B cell (primary cell): ENCODE data around the gene C5. TPM values are rescaled to one million over a fixed set of nuclear protein-coding genes. Genes with fewer than 3 reads are reported as not detected.

ENCODE experiments used
- ATAC-seq: fragments of 200-7000 bp; cut with Tn5 transposase; one replicate; pipeline ENCODE4 v1.10.0; 2021; ENCODE audit warnings: low read depth, mild to moderate bottlenecking, moderate number of reproducible peaks, moderate library complexity
- CTCF ChIA-PET: fragments of 350-600 bp; sonication (Branson Sonifier 250); formaldehyde crosslinking; loops from one replicate; lab custom pipeline; 2021; ENCODE audit warnings: antibody characterized with exemption, inconsistent platforms; lab: Charles Lee
- POLR2A ChIA-PET: fragments of 350-600 bp; sonication (Branson Sonifier 250); formaldehyde crosslinking; loops from one replicate; lab custom pipeline; 2021; ENCODE audit warnings: antibody characterized with exemption; lab: Charles Lee
- DNase-seq: peaks from one replicate; pipeline ENCODE4 v3.0.0; 2013
- H2AFZ ChIP-seq: 2 replicates; pipeline ENCODE4 v1.6.1; 2012; ENCODE audit warnings: mild to moderate bottlenecking, low read depth, low read length; ENCODE audit not compliant: insufficient read depth, poor library complexity, severe bottlenecking
- H3K27ac ChIP-seq, 2 donors: 1 replicate in 1 of 2; 2 replicates in 1 of 2; pipeline ENCODE4 v1.5.1; 2012 to 2013; ENCODE audit warnings: low read length in 2 of 2, mild to moderate bottlenecking in 2 of 2, moderate library complexity in 1 of 2
- H3K27me3 ChIP-seq, 4 experiments: fragments of 200-600 bp in 1 of 4; sonication (generic) in 1 of 4; replicated peaks in 1 of 4; 1 replicate in 2 of 4; 2 replicates in 2 of 4; pipeline versions ENCODE4 v1.6.1 to v1.7.0; 2013 to 2016; ENCODE audit warnings: low read length in 3 of 4, mild to moderate bottlenecking in 2 of 4, mixed read lengths in 1 of 4, moderate library complexity in 1 of 4; ENCODE audit not compliant: insufficient read depth in 4 of 4, control insufficient read depth in 3 of 4; ENCODE audit errors: control extremely low read depth in 1 of 4
- H3K36me3 ChIP-seq, 2 experiments: replicated peaks in 1 of 2; 1 replicate in 1 of 2; 2 replicates in 1 of 2; pipeline versions ENCODE4 v1.6.1 to v1.7.1; 2013; ENCODE audit warnings: low read length in 1 of 2; ENCODE audit not compliant: insufficient read depth in 2 of 2, control insufficient read depth in 1 of 2; ENCODE audit errors: control extremely low read depth in 1 of 2, extremely low read depth in 1 of 2
- H3K4me1 ChIP-seq, 2 donors: fragments of 200-600 bp in 1 of 2; sonication (generic) in 1 of 2; 1 replicate in 1 of 2; 2 replicates in 1 of 2; pipeline versions ENCODE4 v1.5.1 to v1.6.1; 2013 to 2017; ENCODE audit warnings: low read length in 2 of 2; ENCODE audit not compliant: control insufficient read depth in 2 of 2, insufficient read depth in 2 of 2
- H3K4me2 ChIP-seq: replicated peaks from 2 replicates; pipeline ENCODE3; 2012; ENCODE audit warnings: mild to moderate bottlenecking, low read depth, low read length; ENCODE audit not compliant: poor library complexity, severe bottlenecking
- H3K4me3 ChIP-seq, 5 experiments: fragments of 200-600 bp in 1 of 5; sonication (generic) in 1 of 5; 1 replicate in 3 of 5; 2 replicates in 2 of 5; pipeline versions ENCODE4 v1.5.1 to v1.7.0; 2011 to 2016; ENCODE audit warnings: low read length in 4 of 5, mild to moderate bottlenecking in 4 of 5, low read depth in 2 of 5, control low read depth in 1 of 5, moderate library complexity in 1 of 5; ENCODE audit not compliant: insufficient read depth in 1 of 5; ENCODE audit errors: control extremely low read depth in 1 of 5, extremely low read depth in 1 of 5
- H3K79me2 ChIP-seq: fragments of 200-600 bp; sonication (generic); one replicate; pipeline ENCODE4 v1.6.0; 2016; ENCODE audit warnings: low read length; ENCODE audit not compliant: control insufficient read depth, insufficient read depth
- H3K9ac ChIP-seq: fragments of 200-600 bp; sonication (generic); 2 replicates; pipeline ENCODE4 v1.6.1; 2017; ENCODE audit warnings: mild to moderate bottlenecking, low read length, moderate library complexity
- H3K9me3 ChIP-seq, 3 donors: one replicate each; pipeline versions ENCODE4 v1.6.1 to v1.7.1; 2013; ENCODE audit warnings: low read length in 2 of 3; ENCODE audit not compliant: control insufficient read depth in 2 of 3, insufficient read depth in 1 of 3; ENCODE audit errors: control extremely low read depth in 1 of 3
- H4K20me1 ChIP-seq: 2 replicates; pipeline ENCODE4 v1.6.0; 2012; ENCODE audit warnings: mild to moderate bottlenecking, low read length; ENCODE audit not compliant: insufficient read depth, control insufficient read depth, poor library complexity, severe bottlenecking
- H3K27ac Mint-ChIP-seq: one replicate; pipeline ENCODE4 v1.8.0; 2021; ENCODE audit warnings: mixed read lengths
- H3K27me3 Mint-ChIP-seq: one replicate; pipeline ENCODE4 v1.8.0; 2021; ENCODE audit warnings: mixed read lengths
- H3K4me1 Mint-ChIP-seq: one replicate; pipeline ENCODE4 v1.8.0; 2021; ENCODE audit warnings: mixed read lengths
- H3K4me3 Mint-ChIP-seq: one replicate; pipeline ENCODE4 v1.8.0; 2021; ENCODE audit warnings: mixed read lengths
- H3K9me3 Mint-ChIP-seq: one replicate; pipeline ENCODE4 v1.8.0; 2022; ENCODE audit warnings: mixed read lengths; ENCODE audit not compliant: insufficient read depth
- EZH2 ChIP-seq: IDR thresholded peaks from 2 replicates; pipeline ENCODE4 v1.6.1; 2012; ENCODE audit warnings: borderline replicate concordance, low read depth, mild to moderate bottlenecking, moderate library complexity, low read length; ENCODE audit not compliant: insufficient read depth, poor library complexity, severe bottlenecking
- WGBS: methylation state at CpG from one replicate; pipeline ENCODE4 v1.1.5; 2013; ENCODE audit warnings: missing lambda C conversion rate; ENCODE audit not compliant: insufficient coverage; 5-methylcytosine and 5-hydroxymethylcytosine counted together
- intact Hi-C: fragments of 100-400 bp; cut with micrococcal nuclease; formaldehyde crosslinking; loops from one replicate; pipeline ENCODE4 v1.10.0; 2022
- polyA minus RNA-seq: library from RNA; depleted of rRNA, polyadenylated mRNA; stranded (reverse); fragments of >200 nt; gene quantifications from 2 replicates; pipeline ENCODE4 v1.2.3, GENCODE V29; 2012
- polyA plus RNA-seq: library from polyadenylated mRNA; depleted of rRNA; stranded (reverse); fragments of >200 nt; gene quantifications from 2 replicates; pipeline ENCODE4 v1.2.3, GENCODE V29; 2012
- total RNA-seq, 2 donors: library from RNA; stranded (reverse); fragments of 120-200 nt in 1 of 2; gene quantifications; 1 replicate in 1 of 2; 2 replicates in 1 of 2; pipeline versions ENCODE4 v1.2.3 to v1.2.4, GENCODE V29; 2013 to 2022
- TF ChIP-seq, protein P1 (sequence below): fragments of 200-600 bp; IDR thresholded peaks from one replicate; pipeline ENCODE4 v1.8.0; 2022; ENCODE audit warnings: antibody characterized with exemption, mild to moderate bottlenecking

C5 gene
- total RNA-seq (9.4 and 10.4 TPM in 2 replicates), polyA plus RNA-seq (2.7 and 3.4 TPM in 2 replicates), polyA minus RNA-seq (1.5 and 3.1 TPM in 2 replicates)
- total RNA-seq (2013), result 7.8 TPM

DNA sequence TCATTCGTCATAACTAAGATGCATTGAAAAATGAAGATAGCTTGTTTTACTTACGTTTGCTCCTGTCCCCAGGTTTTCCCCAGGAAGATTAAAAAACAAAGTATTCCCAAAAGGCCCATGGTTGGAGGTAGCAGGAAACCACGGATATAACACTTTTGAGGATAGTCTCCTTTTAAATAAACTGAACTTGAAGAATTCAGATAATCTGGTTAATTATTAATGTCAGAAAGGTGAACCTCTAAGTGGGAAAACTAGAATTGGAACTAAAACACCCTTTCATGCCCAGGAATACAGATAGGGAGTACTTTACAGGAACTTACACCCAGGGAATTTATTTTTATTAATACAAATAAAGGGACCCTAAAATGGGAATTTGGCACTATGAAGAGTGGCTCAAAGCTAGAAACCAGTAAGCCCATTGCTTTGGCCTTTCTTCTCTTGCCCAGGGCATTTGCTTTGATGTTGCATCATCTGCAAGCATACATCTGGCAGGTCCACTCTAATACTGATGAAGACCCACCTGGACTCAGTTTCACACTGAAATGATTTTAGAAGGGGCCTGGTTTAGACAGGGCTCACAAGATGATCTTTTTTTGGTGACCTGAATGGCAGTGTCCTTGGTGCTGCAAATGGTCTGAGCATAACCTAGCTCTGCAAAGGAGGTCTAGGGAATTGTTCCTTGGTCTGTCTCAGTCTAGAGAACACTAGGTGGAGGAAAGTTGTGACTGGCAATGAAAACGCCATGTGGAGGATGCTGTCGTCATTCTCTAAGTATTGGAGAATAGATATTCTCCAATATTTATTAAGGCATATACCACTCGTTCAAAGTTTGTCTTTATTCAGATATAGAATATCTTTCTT is at the start of gene C5:
Gene C5 (minus strand): TSS at position 148 of the 861 bp plus-strand sequence. CDS start 29 bp downstream, at position 119.
- H3K4me1 ChIP-seq, result no peaks in the 10 kb centered on the region
- no peaks in the 10 kb centered on the region for H3K4me1 Mint-ChIP-seq
- H3K9me3 Mint-ChIP-seq, result no peaks in the 10 kb centered on the region
- no peak within 1 kb of the TSS for H3K4me3 ChIP-seq
- H3K27ac ChIP-seq, result no peak within 1 kb of the TSS
- no peak within 1 kb of the TSS for H3K27ac Mint-ChIP-seq
- ChIA-PET POLR2A (no interaction called here), CTCF (interaction anchor here (0.6 to 4.6 kb wide), 3 partner anchors 10 to 70 kb away, joined by 3 to 29 read pairs (median 9); no protein-coding TSS in a partner anchor)
- H4K20me1 ChIP-seq, result no peaks in the 10 kb centered on the region
- H3K79me2 ChIP-seq, result no peaks in the 10 kb centered on the region
- no peak within 1 kb of the TSS for H3K4me2 ChIP-seq
- H3K36me3 ChIP-seq, result peaks cover 0 to 3% of the 10 kb centered on the region in 2 experiments
- WGBS, result no CpG with 5 or more reads among the region's 6 CpGs
- no peak within 1 kb of the TSS for H3K4me3 Mint-ChIP-seq
- no peak within 1 kb of the TSS for H2AFZ ChIP-seq
- no peaks in the 10 kb centered on the region for H3K27me3 Mint-ChIP-seq
- intact Hi-C loops, result no loop called here
- no peak within 1 kb of the TSS for H3K9ac ChIP-seq
- DNase-seq (no peak), ATAC-seq (no peak)
- H3K27me3 ChIP-seq, result no peaks in the 10 kb centered on the region
- TF ChIP-seq, protein P1, sequence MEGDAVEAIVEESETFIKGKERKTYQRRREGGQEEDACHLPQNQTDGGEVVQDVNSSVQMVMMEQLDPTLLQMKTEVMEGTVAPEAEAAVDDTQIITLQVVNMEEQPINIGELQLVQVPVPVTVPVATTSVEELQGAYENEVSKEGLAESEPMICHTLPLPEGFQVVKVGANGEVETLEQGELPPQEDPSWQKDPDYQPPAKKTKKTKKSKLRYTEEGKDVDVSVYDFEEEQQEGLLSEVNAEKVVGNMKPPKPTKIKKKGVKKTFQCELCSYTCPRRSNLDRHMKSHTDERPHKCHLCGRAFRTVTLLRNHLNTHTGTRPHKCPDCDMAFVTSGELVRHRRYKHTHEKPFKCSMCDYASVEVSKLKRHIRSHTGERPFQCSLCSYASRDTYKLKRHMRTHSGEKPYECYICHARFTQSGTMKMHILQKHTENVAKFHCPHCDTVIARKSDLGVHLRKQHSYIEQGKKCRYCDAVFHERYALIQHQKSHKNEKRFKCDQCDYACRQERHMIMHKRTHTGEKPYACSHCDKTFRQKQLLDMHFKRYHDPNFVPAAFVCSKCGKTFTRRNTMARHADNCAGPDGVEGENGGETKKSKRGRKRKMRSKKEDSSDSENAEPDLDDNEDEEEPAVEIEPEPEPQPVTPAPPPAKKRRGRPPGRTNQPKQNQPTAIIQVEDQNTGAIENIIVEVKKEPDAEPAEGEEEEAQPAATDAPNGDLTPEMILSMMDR, result no peak
- no peak for TF ChIP-seq EZH2
- no peaks in the 10 kb centered on the region for H3K9me3 ChIP-seq
